ENCODE results near the gene ZNF511.

The ZNF511 gene

GRCh38 chr10:133295426-133296320, 13.0 kb upstream of the ZNF511 start:
- Histone ChIP-seq H3K9ac (ENCODE audit: low read length) (no peak overlapping the region), H3K27me3 (ENCODE audit: low read length) (no peaks in the 10 kb centered on the region), H3K79me2 (ENCODE audit: insufficient read depth, low read length) (no peaks in the 10 kb centered on the region), H3K36me3 (ENCODE audit: low read length) (no peaks in the 10 kb centered on the region), H3K9me3 (ENCODE audit: insufficient read depth, low read length) (no peaks in the 10 kb centered on the region), H3F3A (ENCODE audit: insufficient read depth) (no peaks in the 10 kb centered on the region), H3K4me3 (ENCODE audit: insufficient read depth, low read length, poor library complexity, severe bottlenecking) (no peak overlapping the region), H3K27ac (ENCODE audit: low read depth, low read length) (no peak overlapping the region), H3K4me2 (ENCODE audit: low read depth, low read length, poor library complexity, severe bottlenecking) (no peak overlapping the region), H4K20me1 (ENCODE audit: low read depth, low read length) (no peaks in the 10 kb centered on the region), H3K9me2 (replicated peaks; ENCODE audit: insufficient read depth, low read length) (no peaks in the 10 kb centered on the region), H2AFZ (ENCODE audit: low read depth, low read length, severe bottlenecking) (no peak overlapping the region)
- TF ChIP-seq EZH2phosphoT487 (conservative IDR thresholded peaks at IDR 0.05; ENCODE audit: low read length), result no peak
- TF ChIP-seq, protein P1, sequence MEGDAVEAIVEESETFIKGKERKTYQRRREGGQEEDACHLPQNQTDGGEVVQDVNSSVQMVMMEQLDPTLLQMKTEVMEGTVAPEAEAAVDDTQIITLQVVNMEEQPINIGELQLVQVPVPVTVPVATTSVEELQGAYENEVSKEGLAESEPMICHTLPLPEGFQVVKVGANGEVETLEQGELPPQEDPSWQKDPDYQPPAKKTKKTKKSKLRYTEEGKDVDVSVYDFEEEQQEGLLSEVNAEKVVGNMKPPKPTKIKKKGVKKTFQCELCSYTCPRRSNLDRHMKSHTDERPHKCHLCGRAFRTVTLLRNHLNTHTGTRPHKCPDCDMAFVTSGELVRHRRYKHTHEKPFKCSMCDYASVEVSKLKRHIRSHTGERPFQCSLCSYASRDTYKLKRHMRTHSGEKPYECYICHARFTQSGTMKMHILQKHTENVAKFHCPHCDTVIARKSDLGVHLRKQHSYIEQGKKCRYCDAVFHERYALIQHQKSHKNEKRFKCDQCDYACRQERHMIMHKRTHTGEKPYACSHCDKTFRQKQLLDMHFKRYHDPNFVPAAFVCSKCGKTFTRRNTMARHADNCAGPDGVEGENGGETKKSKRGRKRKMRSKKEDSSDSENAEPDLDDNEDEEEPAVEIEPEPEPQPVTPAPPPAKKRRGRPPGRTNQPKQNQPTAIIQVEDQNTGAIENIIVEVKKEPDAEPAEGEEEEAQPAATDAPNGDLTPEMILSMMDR (IDR thresholded peaks at IDR 0.05; ENCODE audit: insufficient read depth, low read length, poor library complexity, severe bottlenecking), result no peak

DNA sequence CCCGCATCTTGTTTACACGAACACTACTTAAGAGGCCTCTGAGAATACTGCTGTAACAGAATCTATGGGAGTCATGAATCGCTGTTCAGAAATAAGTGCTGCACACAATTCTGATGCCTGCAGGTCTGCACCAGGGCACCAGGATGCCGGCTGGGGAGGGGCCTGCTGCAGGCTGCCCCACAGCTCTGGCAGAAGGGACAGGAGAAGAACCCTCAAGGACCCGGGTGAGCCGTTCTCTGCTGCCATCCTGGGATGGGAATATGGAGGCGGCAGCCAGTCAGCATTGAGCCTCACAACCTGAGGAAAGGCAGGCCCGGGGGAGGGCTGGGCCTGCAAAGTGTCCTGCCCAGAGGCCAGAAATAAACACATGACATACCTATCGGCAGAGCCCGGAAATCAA, 11.2 kb upstream of the ZNF511 start:
- no peaks in the 10 kb centered on the region for H3K36me3 ChIP-seq (ENCODE audit: low read length)

DNA sequence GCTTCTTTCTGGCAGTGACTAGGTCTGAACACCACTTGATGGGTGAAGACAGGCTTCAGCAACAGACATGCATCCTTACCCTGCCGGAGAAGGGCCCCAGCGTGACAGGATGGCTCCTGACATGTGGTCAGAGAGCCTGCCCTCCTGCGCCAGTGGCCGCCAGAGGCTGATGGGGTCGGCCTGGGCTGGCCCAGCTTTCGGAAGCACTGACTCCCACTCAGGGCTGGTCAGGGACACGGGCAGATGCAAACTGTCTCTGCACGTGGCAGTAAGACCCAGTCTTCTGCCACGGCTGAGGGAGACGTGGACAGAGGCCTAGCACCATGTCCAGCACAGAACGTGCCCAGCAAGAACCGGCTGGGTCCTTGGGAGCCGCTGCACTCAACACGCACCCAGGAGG, 10.2 kb upstream of the ZNF511 start:
- H3K9ac ChIP-seq (ENCODE audit: low read length), result no peak overlapping the region
- H3K36me3 ChIP-seq (ENCODE audit: low read length), result no peaks in the 10 kb centered on the region
- no peaks in the 10 kb centered on the region for H3K9me3 ChIP-seq (ENCODE audit: insufficient read depth, low read length)
- peaks cover 4% of the 10 kb centered on the region; the same call in 1 of the 2 replicates for H3K79me2 ChIP-seq (ENCODE audit: insufficient read depth, low read length)
- no peak overlapping the region for H3K4me3 ChIP-seq (ENCODE audit: insufficient read depth, low read length, poor library complexity, severe bottlenecking)
- no peaks in the 10 kb centered on the region for H3F3A ChIP-seq (ENCODE audit: insufficient read depth)
- no peaks in the 10 kb centered on the region for H3K9me2 ChIP-seq (replicated peaks; ENCODE audit: insufficient read depth, low read length)
- no peak overlapping the region for H2AFZ ChIP-seq (ENCODE audit: low read depth, low read length, severe bottlenecking)
- no peaks in the 10 kb centered on the region for H4K20me1 ChIP-seq (ENCODE audit: low read depth, low read length)
- H3K27ac ChIP-seq (ENCODE audit: low read depth, low read length), result no peak overlapping the region
- no peak overlapping the region for H3K4me2 ChIP-seq (ENCODE audit: low read depth, low read length, poor library complexity, severe bottlenecking)
- TF ChIP-seq EZH2phosphoT487 (conservative IDR thresholded peaks at IDR 0.05; ENCODE audit: low read length), result no peak
- TF ChIP-seq, protein P1 (IDR thresholded peaks at IDR 0.05; ENCODE audit: insufficient read depth, low read length, poor library complexity, severe bottlenecking), result no peak
- no peaks in the 10 kb centered on the region for H3K27me3 ChIP-seq (ENCODE audit: low read length)

More for the DNA sequence above, 11.2 kb upstream of the ZNF511 start:
- H3K9me3 ChIP-seq (ENCODE audit: insufficient read depth, low read length), result no peaks in the 10 kb centered on the region
- H3K9me2 ChIP-seq (replicated peaks; ENCODE audit: insufficient read depth, low read length), result no peaks in the 10 kb centered on the region
- H3K27me3 ChIP-seq (ENCODE audit: low read length), result no peaks in the 10 kb centered on the region
- H3K9ac ChIP-seq (ENCODE audit: low read length), result no peak overlapping the region
- no peak overlapping the region for H3K27ac ChIP-seq (ENCODE audit: low read depth, low read length)
- no peak overlapping the region for H3K4me3 ChIP-seq (ENCODE audit: insufficient read depth, low read length, poor library complexity, severe bottlenecking)
- no peak overlapping the region for H3K4me2 ChIP-seq (ENCODE audit: low read depth, low read length, poor library complexity, severe bottlenecking)
- TF ChIP-seq, protein P1 (IDR thresholded peaks at IDR 0.05; ENCODE audit: insufficient read depth, low read length, poor library complexity, severe bottlenecking), result no peak
- no peak for TF ChIP-seq EZH2phosphoT487 (conservative IDR thresholded peaks at IDR 0.05; ENCODE audit: low read length)
- H3K79me2 ChIP-seq (ENCODE audit: insufficient read depth, low read length), result no peaks in the 10 kb centered on the region
- no peaks in the 10 kb centered on the region for H3F3A ChIP-seq (ENCODE audit: insufficient read depth)
- no peak overlapping the region for H2AFZ ChIP-seq (ENCODE audit: low read depth, low read length, severe bottlenecking)
- H4K20me1 ChIP-seq (ENCODE audit: low read depth, low read length), result no peaks in the 10 kb centered on the region

Data from SU-DHL-6 (cell line).